Measurements from ENCODE around the gene HIP1. TPM values are rescaled to one million over a fixed set of nuclear protein-coding genes. Genes with fewer than 3 reads are reported as not detected.

HIP1 gene
- polyA plus RNA-seq, 3 donors, result 4.3 to 14.8 (median 5.3) TPM

GRCh38 chr7:75616421-75617167, 122.1 kb downstream of the HIP1 start:
- peak overlapping the region; percentile 56 for H3K9ac ChIP-seq (ENCODE audit: insufficient read depth, low read length, poor library complexity, severe bottlenecking)
- H3K36me3 Mint-ChIP-seq, result peaks cover 8 to 25% of the 10 kb centered on the region in 2 donors
- H3K4me2 ChIP-seq (replicated peaks; ENCODE audit: extremely low read depth, low read length, poor library complexity, severe bottlenecking), result peak overlapping the region; percentile 51
- H3K79me2 ChIP-seq (ENCODE audit: insufficient read depth, low read length), result peaks cover 6% of the 10 kb centered on the region
- no peaks in the 10 kb centered on the region for H3K27me3 ChIP-seq (ENCODE audit: control insufficient read depth in 2 of 2, insufficient read depth in 2 of 2, low read length in 2 of 2)
- WGBS (ENCODE audit: insufficient coverage), result no CpG with 5 or more reads among the region's 9 CpGs
- peak overlapping the region; percentile 90 to 91 for H3K27ac ChIP-seq (ENCODE audit: low read depth in 1 of 2, low read length in 2 of 2)
- peaks cover 0 to 1% (median 0%) of the 10 kb centered on the region in 7 donors for H3K9me3 Mint-ChIP-seq
- DNase-seq, result no peak
- no peaks in the 10 kb centered on the region for H4K20me1 ChIP-seq (ENCODE audit: insufficient read depth, low read length)
- peaks cover 86 to 93% of the 10 kb centered on the region in 2 donors for H3K4me1 ChIP-seq (ENCODE audit: control insufficient read depth in 1 of 2, insufficient read depth in 2 of 2, low read length in 2 of 2)
- H3K4me1 Mint-ChIP-seq, result peaks cover 90% of the 10 kb centered on the region
- H2AFZ ChIP-seq (ENCODE audit: insufficient read depth, low read depth, low read length, poor library complexity, severe bottlenecking), result peak overlapping the region; percentile 35
- H3K27me3 Mint-ChIP-seq (ENCODE audit: low read depth in 3 of 3), result peaks cover 0 to 3% (median 0%) of the 10 kb centered on the region in 3 donors
- no peaks in the 10 kb centered on the region for H3K36me3 ChIP-seq (replicated peaks in 1 of 2; ENCODE audit: control insufficient read depth in 1 of 2, insufficient read depth in 2 of 2, low read length in 2 of 2)
- H3K9me3 ChIP-seq (replicated peaks in 1 of 2; ENCODE audit: control insufficient read depth in 1 of 2, insufficient read depth in 1 of 2, low read length in 2 of 2), result no peaks in the 10 kb centered on the region
- intact Hi-C loops (cut with micrococcal nuclease), result no loop called here
- H3K4me3 Mint-ChIP-seq, result peak overlapping the region in 1 of 2 donors; percentile 31
- no peak for TF ChIP-seq CTCF (IDR thresholded peaks at IDR 0.05)
- peak overlapping the region in 1 of 3 experiments; percentile 61 for H3K4me3 ChIP-seq (replicated peaks in 1 of 3; ENCODE audit: low read depth in 2 of 3, low read length in 3 of 3)
- peak overlapping the region; percentile 91 to 98 (median 97) for H3K27ac Mint-ChIP-seq

GRCh38 chr7:75614401-75614800, 124.3 kb downstream of the HIP1 start:
- Mint-ChIP-seq H3K36me3 (peaks cover 5 to 22% of the 10 kb centered on the region in 2 donors), H3K9me3 (peaks cover 0 to 1% (median 0%) of the 10 kb centered on the region in 7 donors), H3K27ac (peak overlapping the region; percentile 75 to 93 (median 83)), H3K27me3 (ENCODE audit: low read depth in 3 of 3) (peaks cover 0 to 3% (median 0%) of the 10 kb centered on the region in 3 donors), H3K4me3 (peak overlapping the region in 1 of 2 donors; percentile 42), H3K4me1 (peaks cover 76% of the 10 kb centered on the region)
- whole genome bisulfite sequencing (ENCODE audit: insufficient coverage), result no CpG with 5 or more reads among the region's 6 CpGs
- Histone ChIP-seq H3K27ac (ENCODE audit: low read depth in 1 of 2, low read length in 2 of 2) (peak overlapping the region; percentile 45 to 48), H3K4me3 (replicated peaks in 1 of 3; ENCODE audit: low read depth in 2 of 3, low read length in 3 of 3) (no peak overlapping the region), H3K36me3 (replicated peaks in 1 of 2; ENCODE audit: control insufficient read depth in 1 of 2, insufficient read depth in 2 of 2, low read length in 2 of 2) (no peaks in the 10 kb centered on the region), H4K20me1 (ENCODE audit: insufficient read depth, low read length) (no peaks in the 10 kb centered on the region), H3K4me1 (ENCODE audit: control insufficient read depth in 1 of 2, insufficient read depth in 2 of 2, low read length in 2 of 2) (peaks cover 70 to 76% of the 10 kb centered on the region in 2 donors), H3K79me2 (ENCODE audit: insufficient read depth, low read length) (peaks cover 10% of the 10 kb centered on the region), H3K27me3 (ENCODE audit: control insufficient read depth in 2 of 2, insufficient read depth in 2 of 2, low read length in 2 of 2) (no peaks in the 10 kb centered on the region), H3K9ac (ENCODE audit: insufficient read depth, low read length, poor library complexity, severe bottlenecking) (no peak overlapping the region), H3K9me3 (replicated peaks in 1 of 2; ENCODE audit: control insufficient read depth in 1 of 2, insufficient read depth in 1 of 2, low read length in 2 of 2) (no peaks in the 10 kb centered on the region), H3K4me2 (replicated peaks; ENCODE audit: extremely low read depth, low read length, poor library complexity, severe bottlenecking) (peak overlapping the region; percentile 47), H2AFZ (ENCODE audit: insufficient read depth, low read depth, low read length, poor library complexity, severe bottlenecking) (no peak overlapping the region)
- intact Hi-C loops (cut with micrococcal nuclease), result no loop called here
- peak; percentile 51 to 74 (median 66) for DNase-seq
- no peak for TF ChIP-seq CTCF (IDR thresholded peaks at IDR 0.05)
